Neuronal stem cell (in vitro differentiated cells): ENCODE data around the gene RPS6KB1.
"Not testable (repeated sequence)": the region's sequence is repeated elsewhere in the genome, so short reads cannot be mapped to it uniquely, and the experiment has no call there.

Source experiments
- DNase-seq: peaks from one replicate; pipeline ENCODE4 v3.0.0-alpha.2; 2013; ENCODE audit warnings: low spot score
- H2AFZ ChIP-seq: one replicate; pipeline ENCODE4 v1.6.1; 2013; ENCODE audit warnings: mild to moderate bottlenecking, low read length, inconsistent platforms
- H2AK5ac ChIP-seq: 2 replicates; pipeline ENCODE4 v1.6.1; 2013; ENCODE audit warnings: low read depth, mild to moderate bottlenecking, inconsistent platforms, low read length, moderate library complexity, mixed read lengths
- H2BK120ac ChIP-seq: 2 replicates; pipeline ENCODE4 v1.6.1; 2013; ENCODE audit warnings: low read depth, mild to moderate bottlenecking, inconsistent platforms, low read length, moderate library complexity, mixed read lengths
- H2BK12ac ChIP-seq: one replicate; pipeline ENCODE4 v1.6.1; 2013; ENCODE audit warnings: low read length, inconsistent platforms
- H2BK15ac ChIP-seq: 2 replicates; pipeline ENCODE4 v1.6.1; 2013; ENCODE audit warnings: mild to moderate bottlenecking, low read length, inconsistent platforms, mixed read lengths
- H2BK5ac ChIP-seq: one replicate; pipeline ENCODE4 v1.6.1; 2013; ENCODE audit warnings: inconsistent platforms, mild to moderate bottlenecking, low read length, moderate library complexity
- H3K14ac ChIP-seq: one replicate; pipeline ENCODE4 v1.6.1; 2013; ENCODE audit warnings: low read length, inconsistent platforms
- H3K18ac ChIP-seq: 2 replicates; pipeline ENCODE4 v1.6.1; 2013; ENCODE audit warnings: low read length, inconsistent platforms
- H3K23ac ChIP-seq: 2 replicates; pipeline ENCODE4 v1.6.1; 2013; ENCODE audit warnings: low read depth, mild to moderate bottlenecking, mixed read lengths, low read length, inconsistent platforms; ENCODE audit not compliant: poor library complexity
- H3K27ac ChIP-seq: replicated peaks from 3 replicates; pipeline ENCODE4 v1.5.1; 2013; ENCODE audit warnings: low read length, inconsistent platforms
- H3K27me3 ChIP-seq, 3 experiments: 2 replicates each; pipeline ENCODE4 v1.6.1; 2013; ENCODE audit warnings: low read length in 3 of 3, mild to moderate bottlenecking in 2 of 3, inconsistent platforms in 1 of 3, low read depth in 1 of 3, mixed read lengths in 1 of 3, moderate library complexity in 1 of 3; ENCODE audit not compliant: control insufficient read depth in 3 of 3, insufficient read depth in 3 of 3
- H3K36me3 ChIP-seq, 2 donors: replicated peaks in 1 of 2; 2 replicates each; pipeline ENCODE4 v1.6.1; 2013; ENCODE audit warnings: low read length in 2 of 2; ENCODE audit not compliant: control insufficient read depth in 2 of 2, insufficient read depth in 2 of 2
- H3K4ac ChIP-seq: 2 replicates; pipeline ENCODE4 v1.6.1; 2013; ENCODE audit warnings: inconsistent platforms, mild to moderate bottlenecking, low read length, moderate library complexity
- H3K4me1 ChIP-seq, 2 donors: 1 replicate in 1 of 2; 2 replicates in 1 of 2; pipeline ENCODE4 v1.6.1; 2013; ENCODE audit warnings: low read length in 2 of 2, low read depth in 1 of 2; ENCODE audit not compliant: control insufficient read depth in 2 of 2, insufficient read depth in 1 of 2
- H3K4me2 ChIP-seq: one replicate; pipeline ENCODE4 v1.6.1; 2013; ENCODE audit warnings: mild to moderate bottlenecking, low read length, inconsistent platforms; ENCODE audit not compliant: insufficient read depth, poor library complexity, severe bottlenecking
- H3K4me3 ChIP-seq, 2 donors: 2 replicates each; pipeline ENCODE4 v1.5.1; 2013; ENCODE audit warnings: low read length in 2 of 2, mild to moderate bottlenecking in 2 of 2, inconsistent platforms in 1 of 2, moderate library complexity in 1 of 2
- H3K79me1 ChIP-seq: one replicate; pipeline ENCODE4 v1.6.1; 2013; ENCODE audit warnings: low read depth, mild to moderate bottlenecking, inconsistent platforms, low read length, moderate library complexity
- H3K9ac ChIP-seq: one replicate; pipeline ENCODE4 v1.6.1; 2013; ENCODE audit warnings: mild to moderate bottlenecking, low read depth, low read length, inconsistent platforms; ENCODE audit not compliant: poor library complexity
- H3K9me3 ChIP-seq, 2 donors: replicated peaks in 1 of 2; 2 replicates each; pipeline versions ENCODE3 to v1.6.1; 2013; ENCODE audit warnings: low read length in 2 of 2, mild to moderate bottlenecking in 2 of 2, inconsistent platforms in 1 of 2, low read depth in 1 of 2, mixed read lengths in 1 of 2, moderate library complexity in 1 of 2; ENCODE audit not compliant: control insufficient read depth in 2 of 2, insufficient read depth in 1 of 2
- H4K8ac ChIP-seq: one replicate; pipeline ENCODE4 v1.6.1; 2013; ENCODE audit warnings: low read depth, mild to moderate bottlenecking, inconsistent platforms, low read length, moderate library complexity
- H4K91ac ChIP-seq: one replicate; pipeline ENCODE4 v1.6.1; 2013; ENCODE audit warnings: low read length, low read depth, mild to moderate bottlenecking, inconsistent platforms; ENCODE audit not compliant: poor library complexity
- WGBS, 2 donors: extraction: QIAGEN DNeasy Blood & Tissue Kit; methylation state at CpG; one replicate each; pipeline ENCODE4 v1.1.7; 2013; ENCODE audit warnings: missing lambda C conversion rate in 2 of 2, mixed read lengths in 1 of 2; ENCODE audit not compliant: insufficient read length in 2 of 2, insufficient replicate concordance in 1 of 2; ENCODE audit errors: extremely low coverage in 2 of 2; 5-methylcytosine and 5-hydroxymethylcytosine counted together

RPS6KB1 gene

GRCh38 chr17:59954856-59955255 lies 61.9 kb downstream of the RPS6KB1 start:
- no peak for DNase-seq
- Histone ChIP-seq H4K8ac (no peak overlapping the region), H3K9ac (no peak overlapping the region), H2BK5ac (no peak overlapping the region), H3K14ac (no peak overlapping the region), H2BK15ac (no peak overlapping the region), H3K79me1 (no peaks in the 10 kb centered on the region), H3K4me3 (no peak overlapping the region), H3K4me2 (no peak overlapping the region), H3K27me3 (no peaks in the 10 kb centered on the region), H3K9me3 (no peaks in the 10 kb centered on the region), H3K4me1 (no peaks in the 10 kb centered on the region), H2BK12ac (no peak overlapping the region), H2AK5ac (no peak overlapping the region), H4K91ac (no peak overlapping the region), H3K4ac (no peak overlapping the region), H3K27ac (no peak overlapping the region), H3K36me3 (peaks cover 0 to 86% of the 10 kb centered on the region in 2 donors), H3K23ac (no peak overlapping the region), H3K18ac (no peak overlapping the region), H2AFZ (no peak overlapping the region), H2BK120ac (no peak overlapping the region)
- WGBS, 2 donors: no CpG with 5 or more reads among the region's 3 CpGs

DNA sequence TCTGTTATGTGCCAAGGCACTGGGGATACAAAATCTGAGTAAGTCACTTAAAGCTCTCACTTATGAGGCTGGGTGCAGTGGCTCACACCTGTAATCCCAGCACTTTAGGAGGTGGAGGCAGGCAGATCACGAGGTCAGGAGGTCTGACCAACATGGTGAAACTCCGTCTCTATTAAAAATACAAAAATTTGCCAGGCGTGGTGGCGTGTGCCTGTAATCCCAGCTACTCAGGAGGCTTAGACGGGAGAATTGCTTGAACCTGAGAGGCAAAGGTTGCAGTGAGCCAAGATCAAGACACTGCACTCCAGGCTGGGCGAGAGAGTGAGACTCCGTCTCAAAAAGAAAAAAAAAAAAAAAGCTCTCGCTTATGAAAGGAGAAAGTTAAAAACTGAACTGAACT lies 66.7 kb downstream of the RPS6KB1 start:
- not testable (repeated sequence) for H3K79me1 ChIP-seq, H3K14ac ChIP-seq, H3K27me3 ChIP-seq, H3K4ac ChIP-seq, DNase-seq, H4K91ac ChIP-seq, H4K8ac ChIP-seq, H3K23ac ChIP-seq, H3K27ac ChIP-seq, H3K9me3 ChIP-seq, H2BK120ac ChIP-seq, H3K4me2 ChIP-seq, H3K9ac ChIP-seq, H3K4me3 ChIP-seq, H2AK5ac ChIP-seq, H3K4me1 ChIP-seq, H3K18ac ChIP-seq, H2BK5ac ChIP-seq, H2BK15ac ChIP-seq, H2BK12ac ChIP-seq, H2AFZ ChIP-seq
- peaks cover 3 to 59% of the 10 kb centered on the region in 2 donors for H3K36me3 ChIP-seq
- WGBS, 2 donors: no CpG with 5 or more reads among the region's 8 CpGs

DNA sequence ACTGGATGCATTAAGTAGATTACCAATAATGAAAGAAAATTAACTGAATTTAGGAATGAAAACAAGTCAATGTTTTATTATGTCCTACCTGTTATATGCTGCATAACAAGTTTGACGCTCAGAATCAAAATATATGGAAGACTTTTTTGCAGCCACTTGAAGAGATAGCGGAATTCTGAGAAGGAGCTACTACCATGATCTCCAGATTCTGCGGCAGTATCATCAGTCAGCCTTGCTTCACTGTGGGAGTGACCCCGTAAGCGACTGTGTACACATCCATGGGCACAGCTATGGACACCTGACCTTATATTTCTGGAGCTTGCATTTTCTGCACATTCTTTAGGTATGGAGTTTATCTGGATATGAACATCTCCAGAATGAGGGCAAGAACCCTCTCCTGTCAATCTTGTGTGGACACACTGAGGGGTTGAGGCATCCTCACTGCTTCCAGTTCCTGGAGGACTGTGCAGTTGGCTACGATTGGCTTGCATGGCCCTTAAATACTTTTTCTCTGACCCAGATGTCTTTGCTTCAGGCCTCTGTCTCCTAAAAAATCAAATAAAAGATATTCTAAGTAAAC lies 69.9 kb downstream of the RPS6KB1 start:
- H3K9ac ChIP-seq: no peak overlapping the region
- H2AFZ ChIP-seq: no peak overlapping the region
- no peak overlapping the region for H2BK12ac ChIP-seq
- no peak overlapping the region for H3K4ac ChIP-seq
- no peak overlapping the region for H2BK5ac ChIP-seq
- H3K9me3 ChIP-seq: no peaks in the 10 kb centered on the region
- H3K4me3 ChIP-seq: no peak overlapping the region
- peaks cover 3 to 29% of the 10 kb centered on the region in 2 donors for H3K36me3 ChIP-seq
- H3K4me2 ChIP-seq: no peak overlapping the region
- H3K27me3 ChIP-seq: peaks cover 0 to 3% (median 0%) of the 10 kb centered on the region in 3 experiments
- WGBS, 2 donors: no CpG with 5 or more reads among the region's 6 CpGs
- H4K91ac ChIP-seq: no peak overlapping the region
- H3K79me1 ChIP-seq: no peaks in the 10 kb centered on the region
- H2BK120ac ChIP-seq: no peak overlapping the region
- H3K27ac ChIP-seq: no peak overlapping the region
- H4K8ac ChIP-seq: no peak overlapping the region
- DNase-seq: no peak
- H3K14ac ChIP-seq: no peak overlapping the region
- H3K4me1 ChIP-seq: peaks cover 0 to 2% of the 10 kb centered on the region in 2 donors
- H3K18ac ChIP-seq: no peak overlapping the region
- H3K23ac ChIP-seq: no peak overlapping the region
- no peak overlapping the region for H2BK15ac ChIP-seq
- H2AK5ac ChIP-seq: no peak overlapping the region

- no peak for DNase-seq
- Histone ChIP-seq H3K4me2 (peak overlapping the region; percentile 85), H4K91ac (no peak overlapping the region), H2AK5ac (no peak overlapping the region), H3K27me3 (peaks cover 0 to 3% (median 0%) of the 10 kb centered on the region in 3 experiments), H2BK12ac (no peak overlapping the region), H2BK15ac (no peak overlapping the region), H3K4me1 (peaks cover 0 to 2% of the 10 kb centered on the region in 2 donors), H3K9me3 (no peaks in the 10 kb centered on the region), H3K4me3 (peak overlapping the region; percentile 89 to 96), H2AFZ (peak overlapping the region; percentile 100), H3K23ac (no peak overlapping the region), H3K79me1 (no peaks in the 10 kb centered on the region), H2BK120ac (no peak overlapping the region), H3K14ac (no peak overlapping the region), H3K18ac (peak overlapping the region; percentile 96), H2BK5ac (no peak overlapping the region), H3K4ac (no peak overlapping the region), H3K36me3 (peaks cover 3 to 20% of the 10 kb centered on the region in 2 donors), H3K9ac (no peak overlapping the region), H3K27ac (no peak overlapping the region), H4K8ac (no peak overlapping the region)
- no CpG with 5 or more reads among the region's 21 CpGs for WGBS, 2 donors
These were observed 71.0 kb downstream of the RPS6KB1 start for GRCh38 chr17:59963738-59964481.
